ENCODE measurements around the gene POR.
A peak's percentile ranks its signal among the peaks of the same experiment; 100 is the strongest.

The POR gene

GRCh38 chr7:75916685-75917634 lies 2.0 kb downstream of the POR start:
- DNase-seq = no peak

DNA sequence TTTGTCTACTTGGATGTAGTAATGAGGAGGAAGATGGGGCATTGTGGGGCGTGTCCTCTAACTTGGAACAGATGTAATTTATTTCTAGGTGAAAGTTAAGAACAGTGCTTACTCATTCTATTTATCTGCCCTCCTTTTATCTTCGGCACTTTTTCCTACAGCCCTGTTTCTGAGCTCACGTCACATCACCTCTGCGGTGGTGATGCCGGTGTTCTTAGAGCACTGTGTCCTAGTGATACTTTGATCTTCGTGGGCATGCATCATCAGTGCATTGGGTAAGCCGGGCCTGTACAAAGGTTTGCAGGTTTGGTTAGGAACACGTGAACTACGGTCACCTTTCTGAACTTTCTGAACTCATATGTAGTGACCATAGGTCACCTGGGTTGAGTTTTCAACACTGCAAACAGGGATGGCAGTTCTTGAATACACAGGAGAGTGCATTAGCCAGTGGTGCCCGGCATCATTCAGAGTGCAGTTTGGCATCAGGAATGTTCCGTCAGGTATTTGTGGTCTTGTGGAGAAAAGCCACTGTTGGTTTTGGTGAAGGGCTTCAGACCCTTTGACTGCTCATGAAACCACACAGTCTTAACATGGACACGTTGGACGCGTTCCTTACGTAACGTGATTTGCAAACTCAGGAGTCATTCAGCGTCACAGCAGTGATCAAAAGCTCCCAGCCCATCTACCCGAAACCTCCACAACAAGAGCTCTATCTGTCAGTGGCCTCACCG lies 5.6 kb downstream of the POR start:
- no peak for DNase-seq

DNA sequence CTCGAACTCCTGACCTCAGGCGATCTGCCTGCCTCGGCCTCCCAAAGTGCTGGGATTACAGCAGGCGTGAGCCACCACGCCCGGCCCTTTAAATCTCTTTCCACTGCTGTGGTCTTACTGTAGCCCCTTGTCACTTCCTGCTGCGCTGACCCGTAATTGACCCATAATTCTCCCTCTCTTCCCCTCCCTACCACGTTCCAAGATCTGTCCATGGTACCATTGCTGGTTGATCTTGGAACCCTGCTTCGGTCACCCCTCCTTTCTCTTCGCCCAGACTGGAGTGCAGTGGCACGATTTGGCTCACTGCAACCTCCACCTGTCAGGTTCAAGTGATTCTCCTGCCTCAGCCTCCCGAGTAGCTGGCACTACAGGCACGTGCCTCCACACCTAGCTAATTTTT lies 6.5 kb downstream of the POR start:
- no peak for DNase-seq

GRCh38 chr7:75922966-75923603 lies 8.1 kb downstream of the POR start:
- no peak for DNase-seq

- no peak for DNase-seq
Observed at GRCh38 chr7:75924256-75924655, 9.3 kb downstream of the POR start.

- DNase-seq = no peak
Observed at GRCh38 chr7:75924889-75925288, 9.9 kb downstream of the POR start.

- DNase-seq = no peak
Observed at GRCh38 chr7:75925717-75926435, 10.9 kb downstream of the POR start.

DNA sequence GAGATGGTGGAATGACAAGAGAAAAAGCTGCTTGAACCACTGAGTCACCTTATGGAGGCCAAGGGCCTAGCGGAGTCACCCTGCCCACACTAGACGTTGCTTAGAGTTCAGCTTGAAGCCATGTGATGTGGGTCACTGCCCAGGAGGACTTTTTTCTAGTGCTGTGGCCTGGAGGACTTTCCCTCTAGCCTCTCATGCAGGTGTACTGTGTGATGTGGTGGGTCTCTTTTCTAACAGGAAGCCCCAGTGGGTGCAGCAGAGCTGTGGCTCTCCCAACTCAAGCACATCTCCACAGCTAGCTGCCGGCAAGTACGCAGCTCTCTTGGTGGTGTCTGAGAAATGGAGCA lies 13.6 kb downstream of the POR start:
- DNase-seq = no peak

DNA sequence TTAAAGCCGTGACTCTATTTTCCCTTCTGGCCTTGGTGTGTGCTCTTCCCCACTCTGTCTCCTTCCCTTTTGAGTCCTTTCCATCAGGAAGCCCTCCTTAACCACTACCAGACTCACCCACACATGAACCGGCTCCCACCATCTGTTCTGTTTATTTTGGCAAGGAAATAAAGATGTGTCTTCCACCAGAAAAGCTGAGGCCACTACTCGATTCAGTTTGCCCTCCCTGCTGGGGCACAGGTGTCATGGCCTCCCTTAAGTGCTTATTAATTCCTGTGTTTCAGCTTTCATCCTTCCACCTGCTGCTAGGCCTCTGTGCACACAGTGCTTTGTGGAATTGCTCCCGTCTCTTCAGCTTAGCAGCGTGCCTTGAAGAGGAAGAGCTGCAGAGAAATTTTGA lies 16.7 kb downstream of the POR start:
- DNase-seq = no peak

- peak; percentile 87 for DNase-seq
Observed at GRCh38 chr7:75937958-75938786, 23.2 kb downstream of the POR start.

- no peak for DNase-seq
Observed at GRCh38 chr7:75938921-75939320, 24.0 kb downstream of the POR start.

DNA sequence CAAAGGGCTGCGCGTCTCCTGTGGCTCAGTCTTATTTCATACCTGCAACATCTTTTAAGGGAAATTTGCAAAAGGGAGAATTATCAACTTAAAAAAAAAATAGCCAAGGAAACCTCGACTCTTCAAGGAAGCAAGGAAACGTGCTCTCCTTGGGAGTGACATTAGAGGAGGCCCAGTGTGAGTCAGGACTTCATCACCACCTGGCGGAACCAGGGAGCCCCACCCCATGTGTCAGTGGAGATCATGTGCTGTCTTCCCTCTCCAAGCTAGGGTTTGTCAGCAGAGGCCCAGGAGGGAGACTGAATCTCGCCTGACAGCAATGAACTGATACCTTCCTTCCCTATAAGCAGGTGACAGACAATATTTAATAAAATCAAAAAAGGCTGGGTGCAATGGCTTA lies 28.9 kb downstream of the POR start:
- DNase-seq = peak; percentile 11

DNA sequence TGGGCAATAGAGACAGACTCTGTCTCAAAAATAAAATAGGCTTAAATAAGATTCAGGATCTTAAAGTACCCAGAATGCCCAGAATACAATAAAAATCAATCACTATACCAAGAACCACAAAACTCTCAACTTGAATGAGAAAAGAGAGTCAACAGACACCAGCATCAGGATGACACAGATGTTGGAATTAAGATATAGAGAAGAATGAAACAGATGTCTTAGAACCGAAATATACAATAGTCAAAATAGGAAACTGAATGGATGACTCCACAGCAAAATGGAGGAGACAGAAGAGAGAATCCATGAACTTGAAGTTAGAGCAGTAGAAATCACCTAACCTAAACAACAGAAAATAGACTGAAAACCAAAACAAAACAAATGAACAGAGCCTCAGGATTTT lies 29.6 kb downstream of the POR start:
- no peak for DNase-seq

GRCh38 chr7:75945297-75946168 lies 30.6 kb downstream of the POR start:
- no peak for DNase-seq

- DNase-seq = no peak
Observed at GRCh38 chr7:75946207-75946855, 31.4 kb downstream of the POR start.

DNA sequence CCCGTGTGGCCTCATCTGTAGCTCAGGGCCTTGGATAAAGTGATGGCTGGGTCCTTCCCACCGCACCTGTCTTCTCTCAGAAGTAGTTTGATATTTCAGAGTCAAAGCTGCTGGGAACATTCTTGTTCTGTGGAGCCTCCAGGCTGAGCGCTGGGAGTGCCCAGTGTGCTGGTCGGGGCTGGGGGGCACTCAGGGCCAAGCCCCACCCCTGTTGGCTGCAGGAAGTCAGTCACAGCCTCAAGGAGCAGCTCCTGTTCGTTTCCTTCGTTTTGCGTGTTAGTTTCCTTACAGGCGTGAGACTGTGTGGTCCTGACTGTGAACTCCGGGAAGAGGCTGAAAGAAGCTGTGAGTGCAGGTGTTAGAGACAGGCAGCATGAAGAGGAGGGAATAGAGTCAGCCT lies 33.2 kb downstream of the POR start:
- DNase-seq = no peak

DNA sequence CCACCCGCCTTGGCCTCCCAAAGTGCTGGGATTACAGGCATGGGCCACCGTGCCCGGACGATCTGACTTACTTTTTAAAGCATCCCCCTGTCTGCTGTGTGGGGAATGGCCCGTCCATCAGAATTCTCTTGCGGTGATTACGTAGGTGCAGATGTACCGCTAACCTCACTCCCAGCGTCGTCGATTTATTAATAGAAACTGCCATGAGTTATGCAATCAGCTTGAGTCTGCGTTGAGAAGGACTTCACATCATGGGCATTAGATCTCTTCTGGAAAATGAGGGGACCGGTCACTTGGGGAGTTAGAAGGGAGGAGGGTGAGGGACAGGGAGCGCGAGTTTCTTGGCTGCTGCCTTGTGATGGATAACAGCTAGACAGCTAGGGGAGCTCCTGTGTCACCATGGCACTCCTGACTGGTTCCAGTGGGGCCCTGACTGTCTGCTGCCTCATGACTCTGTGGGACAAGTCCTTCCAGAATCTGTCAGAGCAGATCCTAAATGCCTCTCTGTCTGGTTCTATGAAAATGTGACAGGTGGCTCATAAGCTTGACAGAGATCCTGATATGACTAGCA lies 35.2 kb downstream of the POR start:
- DNase-seq = no peak

DNA sequence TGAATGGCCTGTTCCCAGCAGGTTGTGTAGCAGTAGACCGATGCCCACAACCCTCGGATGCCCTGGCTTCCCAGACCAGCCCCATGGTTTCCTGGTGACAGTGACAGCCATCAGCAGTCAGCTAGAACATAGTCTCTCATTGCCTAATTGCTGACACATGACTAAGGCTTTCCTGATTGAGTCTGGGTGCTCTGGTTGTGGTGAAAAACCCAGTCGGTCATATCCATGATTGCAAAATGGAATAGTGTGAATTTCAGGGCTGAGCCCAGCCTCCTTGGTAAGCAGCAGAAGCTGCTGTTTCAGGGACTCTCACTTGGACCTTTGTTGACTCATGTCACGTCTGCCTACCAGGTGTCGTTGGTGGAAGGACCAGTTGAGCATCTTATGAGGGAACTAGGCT lies 36.6 kb downstream of the POR start:
- DNase-seq = peak; percentile 34

DNA sequence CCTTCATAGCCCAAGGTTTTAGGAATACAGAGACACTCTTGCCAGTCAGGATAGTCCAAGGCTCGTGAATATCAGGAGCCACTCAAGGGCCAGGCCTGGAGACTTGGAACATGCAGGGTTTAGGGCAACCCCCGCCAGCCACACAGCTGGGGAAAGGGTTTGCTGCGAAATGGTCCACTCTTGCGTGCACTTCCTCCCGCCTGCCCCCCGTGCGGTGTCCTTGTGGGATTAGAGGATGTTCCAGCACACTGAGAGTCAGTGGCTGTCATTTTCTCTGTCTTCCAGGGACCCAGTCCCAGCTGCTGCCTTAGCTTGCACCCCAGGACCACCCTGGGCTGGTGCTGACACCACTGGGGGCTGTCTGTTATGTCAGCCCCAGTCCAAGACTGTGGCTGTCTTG lies 38.5 kb downstream of the POR start:
- no peak for DNase-seq

- no peak for DNase-seq
Observed at GRCh38 chr7:75953931-75954330, 39.0 kb downstream of the POR start.
